ENCODE measurements around the gene MRPL54. TPM values are rescaled to one million over a fixed set of nuclear protein-coding genes. Genes with fewer than 3 reads are reported as not detected.

MRPL54 gene
- total RNA-seq: 14.7 TPM

GRCh38 chr19:3762501-3763459, at the start of gene MRPL54:
TSS of gene MRPL54 (plus strand) at chr19:3762682. CDS start at chr19:3762701, 19 bp downstream.

GRCh38 chr19:3761382-3762129, 926 bp upstream of the MRPL54 start, which contains the start of gene APBA3:
TSS of gene APBA3 (minus strand) at chr19:3761692. CDS start at chr19:3760264, 1,428 bp downstream.

GRCh38 chr19:3771906-3772455, 9.5 kb downstream of the MRPL54 start, which contains the start of gene RAX2:
TSS of gene RAX2 (minus strand) at chr19:3772228. CDS start at chr19:3771742, 486 bp downstream.

GRCh38 chr19:3785938-3786824, 23.7 kb downstream of the MRPL54 start, which contains the start of gene MATK:
TSS of gene MATK (minus strand) at chr19:3786381. CDS start at chr19:3785135, 1,246 bp downstream.

Small RNA genes lying within 50 kb of the gene (small RNA-seq; reads per million reads assigned to genes)
- gene AC005777.1 (ENCODE audit: low replicate concordance): not detected

Other genes with a start within 250 kb of the MRPL54 start
- not detected for gene TEKTIP1, start 223.5 kb upstream of the MRPL54 start, total RNA-seq
- gene MFSD12, start 205.1 kb upstream of the MRPL54 start, total RNA-seq: 42.9 TPM
- 11.0 TPM for gene HMG20B, start 189.7 kb upstream of the MRPL54 start, total RNA-seq
- gene GIPC3, start 177.2 kb upstream of the MRPL54 start, total RNA-seq: under 0.01 TPM
- gene TBXA2R, start 155.8 kb upstream of the MRPL54 start, total RNA-seq: 0.63 TPM
- 26.6 TPM for gene CACTIN, start 135.9 kb upstream of the MRPL54 start, total RNA-seq
- 32.9 TPM for gene PIP5K1C, start 62.2 kb upstream of the MRPL54 start, total RNA-seq
- gene TJP3, start 54.3 kb upstream of the MRPL54 start, total RNA-seq: not detected
- 25.4 TPM for gene APBA3, start 990 bp upstream of the MRPL54 start, total RNA-seq
- not detected for gene RAX2, start 9.5 kb downstream of the MRPL54 start, total RNA-seq
- 19.7 TPM for gene MATK, start 23.7 kb downstream of the MRPL54 start, total RNA-seq
- 15.0 TPM for gene ZFR2, start 106.4 kb downstream of the MRPL54 start, total RNA-seq
- gene ATCAY, start 118.0 kb downstream of the MRPL54 start, total RNA-seq: 109 TPM
- not detected for gene NMRK2, start 170.4 kb downstream of the MRPL54 start, total RNA-seq
- 62.6 TPM for gene DAPK3, start 208.4 kb downstream of the MRPL54 start, total RNA-seq
- 1,934 TPM for gene EEF2, start 222.8 kb downstream of the MRPL54 start, total RNA-seq
- gene PIAS4, start 245.1 kb downstream of the MRPL54 start, total RNA-seq: 29.7 TPM